Adrenal gland (tissue), 5 donors: Measurements from ENCODE around the gene ANAPC2.

Source experiments
- CTCF ChIP-seq, 6 experiments: fragments of 450-650 bp in 4 of 6; fragments of 200-600 bp in 2 of 6; sonication (generic) in 1 of 6; IDR thresholded peaks; 1 replicate in 5 of 6; 2 replicates in 1 of 6; pipeline versions ENCODE4 v1.5.1 to v1.8.0; 2016 to 2021; ENCODE audit warnings: antibody characterized with exemption in 6 of 6, mild to moderate bottlenecking in 2 of 6, moderate library complexity in 1 of 6
- POLR2A ChIP-seq, 2 donors: fragments of 450-650 bp; IDR thresholded peaks; one replicate each; pipeline ENCODE4 v1.6.1; 2017; ENCODE audit warnings: antibody characterized with exemption in 2 of 2, mild to moderate bottlenecking in 2 of 2, moderate library complexity in 1 of 2
- donor health status: DM: no; HTN: no; CAD: no.

- TF ChIP-seq POLR2A (IDR thresholded peaks at IDR 0.05), result no peak
- no peak for TF ChIP-seq CTCF (IDR thresholded peaks at IDR 0.05)
Measured at GRCh38 chr9:137184881-137185660, 3.3 kb downstream of the ANAPC2 start.
